NCI-H2029 treated with DMSO at 0.1 percent for 48 hours (cell line): ENCODE measurements around the gene FABP6.
"Not testable (repeated sequence)": the region's sequence is repeated elsewhere in the genome, so short reads cannot be mapped to it uniquely, and the experiment has no call there.

ENCODE experiments used
- DNase-seq: peaks from one replicate; lab custom pipeline; 2025; lab: John Stamatoyannopoulos, UW

Gene FABP6

DNA sequence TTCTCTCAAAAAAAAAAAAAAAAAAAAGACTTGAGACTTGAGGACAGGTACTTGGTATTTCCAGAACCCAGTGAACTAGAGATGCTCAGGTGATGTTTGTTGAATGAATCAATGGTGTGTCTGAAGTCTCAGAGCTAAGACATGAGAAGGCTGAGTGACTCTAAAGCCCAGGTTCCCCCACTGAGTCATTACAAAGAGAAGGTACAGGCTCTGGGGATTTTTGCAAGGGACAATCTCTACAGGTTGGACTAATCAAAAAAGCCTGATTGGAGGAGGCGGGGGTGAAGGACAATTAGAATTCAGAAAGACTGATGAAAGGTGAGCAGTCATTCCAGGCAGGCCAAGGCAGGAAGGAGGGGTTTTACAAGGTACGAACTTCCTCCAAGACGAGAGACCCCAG, 8.2 kb upstream of the FABP6 start:
- DNase-seq = no peak

DNA sequence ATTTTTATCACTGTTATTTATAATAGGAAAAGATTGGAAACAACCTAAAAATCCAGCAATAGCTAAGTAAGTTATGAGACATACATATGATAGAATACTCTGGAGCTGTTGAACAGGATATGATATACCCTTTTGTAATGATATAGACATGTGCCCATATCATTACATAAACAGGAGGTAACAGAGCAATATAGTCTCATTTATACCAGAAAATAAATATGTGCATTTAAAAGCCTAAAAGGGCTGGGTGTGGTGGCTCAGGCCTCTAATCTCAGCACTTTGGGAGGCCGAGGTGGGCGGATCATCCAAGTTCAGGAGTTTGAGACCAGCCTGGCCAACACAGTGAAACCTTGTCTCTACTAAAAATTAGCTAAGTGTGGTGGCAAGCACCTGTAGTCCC, 2.3 kb upstream of the FABP6 start:
- no peak for DNase-seq

DNA sequence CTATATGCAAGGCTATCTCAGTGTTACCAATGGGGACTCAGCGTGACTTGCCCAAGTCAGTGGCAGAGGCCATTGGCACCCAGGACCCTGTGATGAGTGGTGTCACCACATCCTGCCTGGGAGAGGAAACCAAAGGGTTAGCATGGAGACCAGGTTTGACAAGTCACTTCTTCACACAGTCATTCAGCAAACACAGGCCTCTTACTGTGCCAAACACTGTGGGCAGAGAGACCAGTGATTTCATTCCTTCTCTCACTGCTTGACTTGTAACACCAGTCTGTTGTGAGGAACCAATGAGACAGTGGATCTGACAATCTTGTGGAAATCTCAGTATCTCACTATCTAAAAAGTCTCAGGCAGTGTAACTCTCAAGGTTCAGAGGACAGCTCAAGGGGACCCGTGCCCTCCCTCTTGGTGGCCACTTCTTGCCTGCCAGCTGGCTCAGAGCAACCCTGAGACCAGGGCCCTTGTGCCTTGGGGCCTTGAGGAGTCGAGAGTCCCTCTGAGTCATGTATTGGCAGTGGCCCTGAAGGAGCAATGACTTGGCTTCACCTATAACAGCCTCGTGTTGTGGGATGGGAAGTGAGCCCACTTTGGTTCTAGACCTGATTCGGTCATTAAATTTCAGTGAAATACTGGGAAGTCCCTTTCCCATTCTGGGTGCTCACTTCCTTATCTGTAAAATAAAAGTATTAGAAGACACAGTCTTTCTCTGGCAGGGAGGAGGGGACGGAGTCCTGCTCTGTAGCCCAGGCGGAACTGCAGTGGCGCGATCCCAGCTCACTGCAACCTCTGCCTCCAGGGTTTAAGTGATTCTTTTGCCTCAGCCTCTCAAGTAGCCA, 1.6 kb downstream of the FABP6 start:
- no peak for DNase-seq

DNA sequence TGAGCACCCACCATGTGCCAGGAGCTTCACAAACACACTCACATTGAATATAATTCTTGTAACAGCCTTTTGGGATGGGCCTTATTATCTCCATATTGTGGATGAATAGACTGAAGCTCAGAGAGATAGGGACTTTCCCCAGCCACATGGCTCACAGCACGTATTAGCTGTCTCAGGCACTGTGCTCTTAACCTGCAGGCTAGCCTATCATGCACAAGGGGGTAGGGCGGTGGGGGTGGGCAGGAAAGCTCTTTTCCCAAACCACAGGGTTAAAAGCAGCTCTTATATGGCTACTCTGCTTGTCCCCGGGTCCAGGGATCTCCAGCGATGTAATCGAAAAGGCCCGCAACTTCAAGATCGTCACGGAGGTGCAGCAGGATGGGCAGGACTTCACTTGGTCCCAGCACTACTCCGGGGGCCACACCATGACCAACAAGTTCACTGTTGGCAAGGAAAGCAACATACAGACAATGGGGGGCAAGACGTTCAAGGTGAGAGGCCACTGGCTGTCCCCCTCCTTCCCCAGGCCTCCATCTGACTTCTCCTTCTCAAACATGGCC, 2.6 kb downstream of the FABP6 start:
- DNase-seq = no peak

DNA sequence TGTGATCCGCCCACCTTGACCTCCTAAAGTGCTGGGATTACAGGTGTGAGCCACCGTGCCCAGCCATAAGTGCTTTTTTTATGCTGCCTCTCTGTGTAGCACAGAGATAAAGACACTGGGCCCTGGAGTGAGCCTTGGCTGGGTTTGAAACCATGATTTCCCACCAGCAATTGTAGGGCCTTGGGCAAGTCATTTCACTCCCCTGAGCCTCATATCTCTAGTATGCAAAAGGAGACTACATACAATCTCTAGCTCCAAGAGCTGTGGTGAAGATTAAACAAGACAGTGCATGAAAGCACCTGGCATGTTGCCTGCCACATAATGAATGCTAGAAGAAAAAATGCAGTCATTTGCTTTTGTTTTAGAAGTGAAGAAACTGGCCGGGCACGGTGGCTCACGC, 3.9 kb downstream of the FABP6 start:
- DNase-seq = no peak

DNA sequence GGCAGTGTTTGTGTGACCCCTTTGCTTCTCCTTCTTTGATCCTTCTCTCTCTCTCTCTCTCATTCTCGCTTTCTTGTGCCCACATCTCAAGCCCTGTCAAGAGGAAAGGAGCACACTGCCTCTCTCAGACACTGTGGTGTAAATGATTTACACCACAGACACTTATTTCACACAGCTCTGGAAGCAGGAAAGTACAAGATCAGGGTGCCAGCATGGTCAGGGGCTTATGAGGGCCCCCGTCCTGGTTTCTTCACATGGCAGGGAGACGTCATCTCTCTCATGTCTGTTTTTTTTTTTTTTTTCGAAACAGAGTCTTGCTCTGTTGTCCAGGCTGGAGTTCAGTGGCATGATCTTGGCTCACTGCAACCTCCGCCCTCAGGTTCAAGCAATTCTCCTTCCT, 6.4 kb downstream of the FABP6 start:
- DNase-seq = no peak

DNA sequence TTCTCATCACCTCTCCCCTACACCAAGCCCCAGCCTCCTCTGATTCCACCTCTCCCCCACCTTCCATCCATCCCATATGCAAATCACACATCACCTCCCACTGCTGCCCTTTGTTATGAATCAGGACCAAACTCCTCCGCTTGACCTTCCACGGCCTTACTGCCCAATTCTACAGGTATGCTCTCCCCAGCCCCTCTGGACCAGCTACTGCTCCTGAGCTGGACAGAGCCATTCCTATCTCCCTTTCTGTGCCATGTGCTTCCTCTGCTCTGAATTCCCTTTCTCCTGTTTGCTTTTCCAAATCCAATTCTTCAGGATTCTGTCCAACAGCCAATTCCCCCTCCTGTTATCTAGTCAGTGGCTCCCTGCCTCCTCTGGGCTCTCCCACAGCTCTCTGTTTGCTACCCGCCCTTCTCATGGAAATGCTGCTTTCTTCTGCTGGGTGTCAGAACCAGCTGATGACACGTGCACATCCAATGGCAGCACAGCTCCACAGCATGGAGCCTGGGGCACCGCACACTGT, 8.3 kb downstream of the FABP6 start:
- DNase-seq = no peak

DNA sequence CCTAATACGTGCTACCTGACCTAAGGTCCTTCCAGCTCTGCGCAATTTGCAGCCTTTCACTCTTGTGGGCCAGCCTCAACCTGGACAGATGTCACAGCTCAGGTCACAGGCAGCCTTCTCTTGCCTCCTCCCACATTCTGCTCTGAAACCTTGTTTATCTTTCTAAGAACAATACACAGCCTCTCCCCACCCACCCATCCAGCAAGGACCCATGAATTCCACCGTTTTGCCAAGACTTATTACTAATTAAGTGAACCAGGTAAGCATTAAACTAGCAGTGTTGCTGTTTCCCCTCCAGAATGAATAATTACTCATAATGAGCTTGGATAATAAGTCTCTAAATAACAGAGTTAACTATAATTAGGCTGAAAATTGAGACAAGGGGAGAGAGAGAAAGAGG, 11.0 kb downstream of the FABP6 start:
- DNase-seq = no peak

DNA sequence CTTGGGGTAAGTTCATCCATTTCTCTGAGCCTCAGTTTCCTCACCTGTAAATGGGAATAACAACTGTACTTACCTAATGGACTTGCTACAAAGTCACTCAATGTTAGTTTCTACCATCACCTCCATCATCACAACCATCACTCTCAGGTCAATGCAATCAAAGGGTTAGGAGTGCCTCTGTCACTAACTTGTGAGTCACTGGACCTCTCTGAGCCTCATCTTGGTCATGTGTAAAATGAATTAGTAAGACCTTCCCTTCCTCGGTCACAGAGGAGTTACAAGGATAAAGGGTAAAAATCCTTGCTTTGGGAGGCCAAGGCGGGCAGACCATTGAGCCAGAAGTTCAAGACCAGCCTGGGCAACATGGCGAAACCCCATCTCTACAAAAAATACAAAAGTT, 12.8 kb downstream of the FABP6 start:
- no peak for DNase-seq

DNA sequence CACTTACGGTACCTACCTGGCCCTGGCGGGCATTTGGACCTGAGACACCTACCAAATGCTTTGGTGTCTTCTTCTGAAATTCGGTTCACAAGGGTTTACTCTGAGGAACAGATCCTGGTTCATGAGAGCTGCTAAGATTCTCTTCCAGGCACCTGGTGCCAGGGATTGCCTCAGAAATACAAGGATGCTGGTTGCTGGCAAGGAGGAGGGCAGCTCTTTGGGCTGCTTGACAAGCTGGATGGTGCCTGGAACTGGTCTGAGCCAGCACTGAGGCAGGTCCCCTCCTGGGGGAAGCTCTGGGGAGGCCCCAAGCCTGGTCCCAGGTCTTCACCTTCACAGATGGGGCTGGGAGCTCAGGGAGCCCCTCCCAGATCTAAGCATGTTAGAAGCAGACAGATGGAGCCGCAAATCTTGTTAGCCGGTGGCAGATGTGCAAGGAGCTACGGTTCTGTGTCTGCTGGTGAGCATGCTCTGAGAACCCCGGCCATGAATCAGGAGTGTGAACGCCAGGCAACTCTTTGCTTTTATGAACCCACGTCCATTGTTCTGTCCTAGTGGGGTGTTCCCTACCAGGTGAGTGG, 16.3 kb downstream of the FABP6 start:
- no peak for DNase-seq

DNA sequence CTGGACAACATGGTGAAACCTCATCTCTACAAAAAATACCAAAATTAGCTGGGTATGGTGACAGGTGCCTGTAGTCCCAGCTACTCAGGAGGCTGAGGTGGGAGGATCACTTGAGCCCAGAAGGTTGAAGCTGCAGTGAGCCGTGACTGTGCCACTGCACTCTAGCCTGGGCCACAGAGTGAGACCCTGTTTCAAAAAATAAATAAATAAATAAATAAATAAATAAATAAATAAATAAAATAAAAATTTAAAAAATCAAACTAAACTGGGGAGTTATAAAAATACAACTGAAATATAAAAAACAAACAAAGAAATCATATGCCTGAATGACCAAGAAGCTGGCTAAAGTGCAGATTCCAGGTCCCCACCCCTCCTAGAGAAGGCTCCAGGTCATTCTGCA, 20.3 kb downstream of the FABP6 start:
- not testable (repeated sequence) for DNase-seq

DNA sequence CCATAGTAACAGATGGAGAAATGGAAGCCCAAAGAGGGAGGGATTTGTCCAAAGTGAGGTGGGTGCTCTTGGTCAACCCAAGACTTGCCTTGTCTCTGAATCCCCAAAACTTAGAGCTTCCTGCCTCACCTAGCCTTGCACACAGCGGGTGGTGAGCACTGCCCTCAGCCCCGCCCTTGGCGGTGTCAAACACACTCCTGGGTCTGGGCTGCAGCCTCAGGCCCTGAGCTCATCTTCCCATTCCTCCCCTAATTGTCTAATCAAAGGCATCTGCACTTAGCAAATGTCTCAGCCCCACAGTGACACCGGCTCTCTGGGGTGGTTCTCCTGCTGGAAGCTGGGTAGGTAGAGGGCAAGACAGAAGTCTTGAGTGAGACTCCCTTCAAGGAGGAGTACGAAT, 20.9 kb downstream of the FABP6 start:
- no peak for DNase-seq

DNA sequence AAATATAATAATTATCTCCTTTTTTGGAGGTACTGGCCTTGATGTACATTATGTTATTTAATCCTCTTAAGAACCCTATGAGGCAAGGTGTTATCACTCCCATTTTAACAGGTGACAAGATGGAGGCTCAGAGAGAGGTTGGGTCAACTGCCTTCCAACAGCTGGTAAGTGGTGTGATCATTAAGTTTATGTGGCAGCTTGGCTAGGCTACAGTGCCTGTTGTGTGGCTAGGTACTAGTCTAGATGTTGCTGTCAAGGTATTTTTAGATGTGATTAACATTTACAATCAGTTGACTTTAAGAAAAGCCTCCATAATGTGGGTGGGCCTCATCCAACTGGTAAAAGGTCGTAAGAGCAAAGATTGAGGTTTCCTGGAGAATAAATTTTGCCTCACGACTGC, 21.5 kb downstream of the FABP6 start:
- DNase-seq = no peak

DNA sequence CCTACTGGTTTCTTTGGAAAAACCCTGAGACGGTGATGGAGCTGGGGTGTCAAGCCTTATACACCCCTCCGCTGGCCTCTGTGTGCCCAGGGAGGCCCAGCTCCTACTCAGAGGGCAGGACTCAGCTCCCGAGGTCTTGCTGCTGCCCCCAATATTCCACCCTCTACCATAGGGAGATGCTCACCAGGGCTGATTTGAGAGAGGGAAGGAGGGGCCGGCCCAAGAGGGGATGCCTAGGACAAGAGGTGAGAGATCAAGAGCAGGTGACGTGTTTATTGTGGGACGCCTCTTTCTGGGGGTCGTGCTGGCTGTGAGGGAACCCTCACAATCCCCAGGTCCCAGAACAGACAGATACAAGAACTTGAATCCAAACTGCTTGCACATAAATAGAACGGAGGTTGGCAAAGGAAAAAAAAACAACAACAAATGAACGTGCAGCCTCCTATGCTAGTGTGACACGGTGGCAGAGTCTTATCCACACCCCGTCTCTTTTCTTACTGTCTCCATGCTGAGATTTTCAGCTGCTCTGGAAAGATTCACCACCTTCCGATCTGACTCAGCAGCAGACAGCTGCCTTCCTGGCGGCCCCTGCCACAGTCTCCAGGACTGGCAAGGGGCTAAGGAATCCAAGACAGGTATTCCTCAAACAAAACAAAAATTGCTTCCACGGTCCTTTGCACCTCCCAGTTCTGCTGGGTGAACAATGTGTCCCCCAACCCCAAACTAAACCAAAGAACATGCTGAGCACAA, 22.3 kb downstream of the FABP6 start:
- no peak for DNase-seq

DNA sequence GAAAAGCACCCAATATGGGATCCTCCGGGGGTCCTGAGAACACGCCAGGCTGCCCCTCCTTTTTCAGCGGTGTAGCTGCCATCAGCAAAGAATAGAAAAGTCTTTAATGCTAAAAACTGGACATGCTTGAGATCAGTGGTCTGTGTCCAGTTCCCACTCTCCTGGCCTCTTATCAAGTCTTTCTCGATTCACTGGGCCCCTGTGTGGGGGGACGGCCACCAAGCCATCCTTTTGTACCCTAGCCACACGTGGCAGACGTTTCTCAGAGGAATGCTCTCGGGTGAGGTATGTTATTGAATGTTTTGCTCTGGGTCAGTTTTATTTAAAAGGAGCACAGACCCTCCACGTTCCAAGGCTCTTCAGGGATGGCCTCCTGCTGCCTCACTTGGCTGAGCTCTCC, 23.6 kb downstream of the FABP6 start:
- DNase-seq = no peak

DNA sequence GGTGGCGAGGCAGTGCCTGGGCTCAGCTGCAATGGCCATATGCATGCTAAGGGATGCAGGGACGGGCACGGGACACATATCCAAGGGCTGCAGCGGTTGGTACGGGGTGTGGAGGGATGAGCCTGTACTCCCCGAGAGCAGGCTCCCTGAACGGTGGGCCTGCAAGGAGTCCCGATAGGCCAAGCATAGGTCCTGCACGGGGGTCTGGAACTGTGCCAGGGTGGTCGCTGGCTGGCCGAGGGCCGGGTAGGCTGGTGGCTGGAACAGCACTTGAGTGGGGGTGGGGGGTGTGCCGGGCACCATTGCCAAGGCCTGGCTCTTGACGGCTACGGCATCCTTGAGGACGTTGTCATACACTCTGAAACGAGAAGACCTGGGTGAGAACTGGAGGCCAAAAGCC, 24.1 kb downstream of the FABP6 start:
- no peak for DNase-seq

DNA sequence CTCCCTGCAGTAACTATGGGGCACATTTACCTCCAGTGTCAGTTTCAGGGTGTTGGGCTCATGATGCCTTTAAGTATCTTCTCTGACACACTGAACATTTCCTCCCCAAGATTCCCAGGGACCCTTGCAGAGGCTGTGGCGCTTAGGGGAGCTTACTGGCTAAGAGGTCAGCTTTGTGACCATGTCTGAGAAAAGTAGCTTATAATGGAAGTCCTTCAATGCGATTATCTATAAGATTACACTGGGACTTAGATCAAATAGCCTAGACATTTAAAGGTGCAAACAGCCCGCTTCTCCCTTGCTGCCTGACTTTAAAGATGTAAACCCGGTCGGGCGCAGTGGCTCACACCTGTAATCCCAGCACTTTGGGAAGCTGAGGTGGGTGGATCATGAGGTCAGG, 25.4 kb downstream of the FABP6 start:
- no peak for DNase-seq

DNA sequence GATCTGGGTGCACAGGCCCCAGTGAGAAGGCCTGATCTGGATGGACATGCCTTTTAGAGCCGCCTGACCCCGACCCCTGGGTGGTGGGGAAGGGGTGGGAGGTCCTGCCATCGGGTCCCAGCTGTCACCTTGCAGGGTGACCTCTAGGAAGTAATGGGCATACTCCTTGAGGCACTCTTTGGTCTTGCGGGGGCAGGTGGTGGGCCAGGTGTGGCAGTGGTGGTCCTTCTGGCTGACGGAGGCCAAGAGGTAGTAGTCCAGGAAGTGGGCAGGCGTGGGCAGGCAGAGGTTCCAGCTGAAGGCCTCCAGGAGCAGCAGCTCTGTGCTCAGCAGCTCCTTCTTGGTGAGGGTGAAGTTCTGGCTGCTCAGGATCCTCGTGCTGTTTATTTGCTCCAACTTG, 30.0 kb downstream of the FABP6 start:
- DNase-seq = no peak

DNA sequence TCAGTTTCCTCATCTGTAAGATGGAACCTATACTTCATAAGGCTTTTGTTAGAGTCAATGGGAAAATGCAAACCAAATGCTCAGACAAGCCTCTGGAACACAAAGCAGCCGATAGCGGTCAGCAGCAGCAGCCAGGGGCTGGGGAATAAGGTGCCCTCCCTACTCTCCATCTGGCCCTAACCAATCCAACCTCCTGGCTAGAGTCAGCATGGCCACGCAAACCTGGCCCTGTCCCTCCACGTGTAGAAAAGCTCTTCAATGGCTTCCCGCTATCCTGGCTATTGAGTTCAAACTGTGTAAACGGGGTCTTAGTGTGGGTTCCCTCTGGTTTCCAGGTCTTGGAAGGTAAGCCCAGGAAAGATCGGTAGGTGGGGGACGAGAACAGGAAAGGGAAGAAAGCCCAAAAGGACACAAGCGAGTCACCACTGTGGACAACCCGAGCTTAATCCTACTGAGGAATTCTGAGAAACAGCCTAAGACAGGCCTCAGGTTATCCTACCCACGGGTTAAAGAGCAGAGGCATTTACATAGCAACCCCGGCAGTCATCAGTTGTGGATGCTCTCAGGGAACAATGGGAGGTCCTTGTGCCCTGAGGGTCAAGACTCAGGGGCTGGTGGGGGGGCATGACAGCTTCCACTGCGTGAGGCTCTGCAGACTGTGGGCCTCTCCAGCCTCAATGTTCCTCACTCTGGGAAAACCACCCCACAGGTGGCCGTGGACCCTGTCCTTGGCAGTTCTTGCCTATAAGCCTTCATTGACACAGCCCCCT, 30.9 kb downstream of the FABP6 start:
- DNase-seq = no peak

DNA sequence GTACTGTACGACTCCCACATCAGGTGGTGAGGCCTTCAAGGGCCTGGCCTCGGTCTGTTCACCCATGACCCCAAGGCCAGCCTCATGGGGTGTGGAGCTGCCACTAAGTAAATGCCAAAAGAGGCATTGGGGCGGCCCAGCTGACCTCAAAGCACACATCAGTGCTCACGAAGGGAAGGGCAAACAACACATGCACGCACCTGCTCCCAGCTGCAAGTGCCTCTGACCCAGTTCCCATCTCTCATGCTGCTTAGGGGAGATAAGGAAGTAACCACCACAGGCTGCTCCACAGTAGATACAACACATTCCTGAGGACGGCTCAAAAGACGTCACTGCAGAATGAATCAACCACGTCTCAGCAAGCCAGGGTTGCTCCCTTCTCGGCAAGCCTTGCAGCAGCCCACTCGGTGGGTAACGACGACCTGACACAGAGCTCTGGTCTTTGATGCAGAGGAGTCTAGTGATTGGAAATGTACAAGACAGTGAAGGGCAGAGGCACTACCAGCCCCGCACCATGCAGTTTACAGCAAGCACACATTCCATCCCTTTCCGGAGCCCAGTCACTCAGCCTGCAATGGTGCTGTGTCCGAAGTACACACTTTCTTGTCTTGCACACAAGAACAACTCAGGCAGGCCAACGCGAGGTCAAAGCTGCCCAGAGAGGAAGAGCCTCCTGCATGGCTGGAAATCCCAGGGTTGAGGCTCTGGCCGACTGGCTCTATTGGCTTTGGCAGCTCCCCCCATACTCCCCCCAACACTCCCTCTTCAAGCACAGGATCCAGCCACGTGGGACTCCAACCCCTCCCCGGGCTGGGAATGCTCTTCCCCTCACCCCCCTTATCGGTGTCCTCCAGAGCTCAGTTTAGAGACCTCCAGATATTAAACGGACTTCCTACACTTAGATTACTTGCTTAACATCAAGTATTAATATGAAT, 31.8 kb downstream of the FABP6 start:
- peak; percentile 9 for DNase-seq
